Endothelial cell of umbilical vein (primary cell): ENCODE data around the gene PTPN14. TPM values are rescaled to one million over a fixed set of nuclear protein-coding genes. Genes with fewer than 3 reads are reported as not detected.

ENCODE experiments used
- BruUV-seq: library from RNA; stranded (reverse); fragments of 400-500 nt; replicated peaks from 2 replicates; lab custom pipeline; 2021; lab: Mats Ljungman, UMichigan
- CTCF ChIA-PET: fragments of 300-600, 350-600 bp; sonication (Branson Sonifier 250); formaldehyde crosslinking; loops from one replicate; lab custom pipeline; 2021; ENCODE audit warnings: antibody characterized with exemption, inconsistent platforms; lab: Charles Lee
- POLR2A ChIA-PET: fragments of 300-600, 350-600 bp; sonication (Branson Sonifier 250); formaldehyde crosslinking; loops from one replicate; lab custom pipeline; 2021; ENCODE audit warnings: antibody characterized with exemption, inconsistent platforms; lab: Charles Lee
- DNase-seq: peaks from one replicate; pipeline ENCODE4 v3.0.0-alpha.2; 2011; ENCODE audit warnings: low read depth, low spot score
- FAIRE-seq: peaks from 2 replicates; lab custom pipeline; 2011; peaks lifted over from hg19 to GRCh38; lab: Jason Lieb, UNC
- H2AFZ ChIP-seq: 2 replicates; pipeline ENCODE4 v1.6.0; 2012; ENCODE audit warnings: low read depth, low read length, control low read depth, inconsistent platforms
- H3K27ac ChIP-seq: 2 replicates; pipeline ENCODE4 v1.5.1; 2011; ENCODE audit warnings: low read depth, mild to moderate bottlenecking, control low read depth, low read length, moderate library complexity; ENCODE audit not compliant: insufficient read depth
- H3K27me3 ChIP-seq, 2 experiments: 2 replicates each; pipeline versions ENCODE4 v1.6.0 to v1.6.1; 2011; ENCODE audit warnings: low read length in 2 of 2, mixed read lengths in 1 of 2; ENCODE audit not compliant: control insufficient read depth in 2 of 2, insufficient read depth in 2 of 2
- H3K36me3 ChIP-seq, 2 experiments: 2 replicates in 1 of 2; 3 replicates in 1 of 2; pipeline ENCODE4 v1.5.1; 2011; ENCODE audit warnings: low read length in 2 of 2, mild to moderate bottlenecking in 1 of 2, moderate library complexity in 1 of 2; ENCODE audit not compliant: control insufficient read depth in 2 of 2, insufficient read depth in 2 of 2; ENCODE audit errors: extremely low read depth in 1 of 2
- H3K4me1 ChIP-seq: 3 replicates; pipeline ENCODE4 v1.5.1; 2011; ENCODE audit warnings: mild to moderate bottlenecking, low read length; ENCODE audit not compliant: control insufficient read depth, insufficient read depth; ENCODE audit errors: extremely low read depth
- H3K4me2 ChIP-seq: 2 replicates; pipeline ENCODE4 v1.6.1; 2011; ENCODE audit warnings: low read length, control low read depth, mixed read lengths; ENCODE audit not compliant: insufficient read depth
- H3K4me3 ChIP-seq, 3 experiments: fragments of 200-600 bp in 1 of 3; sonication (generic), shearing (Covaris generic) in 1 of 3; replicated peaks in 1 of 3; 2 replicates each; pipeline ENCODE4 v1.5.1; 2011 to 2016; ENCODE audit warnings: control low read depth in 3 of 3, low read length in 3 of 3, mild to moderate bottlenecking in 2 of 3, inconsistent platforms in 1 of 3, low read depth in 1 of 3, moderate library complexity in 1 of 3; ENCODE audit not compliant: insufficient read depth in 1 of 3
- H3K79me2 ChIP-seq: 2 replicates; pipeline ENCODE4 v1.6.0; 2012; ENCODE audit warnings: low read length, inconsistent platforms; ENCODE audit not compliant: control insufficient read depth, insufficient read depth
- H3K9ac ChIP-seq: replicated peaks from 2 replicates; pipeline ENCODE3; 2011; ENCODE audit warnings: low read length, control low read depth; ENCODE audit not compliant: insufficient read depth; ENCODE audit errors: extremely low read depth
- H3K9me1 ChIP-seq: replicated peaks from 3 replicates; pipeline ENCODE4 v1.6.0; 2011; ENCODE audit warnings: mild to moderate bottlenecking, low read length; ENCODE audit not compliant: control insufficient read depth, insufficient read depth; ENCODE audit errors: extremely low read depth
- H3K9me3 ChIP-seq: replicated peaks from 2 replicates; pipeline ENCODE4 v1.5.1; 2012; ENCODE audit warnings: low read length, inconsistent platforms; ENCODE audit not compliant: control insufficient read depth, insufficient read depth
- H4K20me1 ChIP-seq: replicated peaks from 2 replicates; pipeline ENCODE3; 2011; ENCODE audit warnings: mild to moderate bottlenecking, low read length; ENCODE audit not compliant: control insufficient read depth, insufficient read depth; ENCODE audit errors: extremely low read depth
- CTCF ChIP-seq, 2 donors: IDR thresholded peaks; 1 replicate in 1 of 2; 2 replicates in 1 of 2; pipeline ENCODE4 v1.5.1; 2011; ENCODE audit warnings: low read length in 2 of 2, mild to moderate bottlenecking in 2 of 2, moderate library complexity in 2 of 2, control low read depth in 1 of 2, inconsistent platforms in 1 of 2, low read depth in 1 of 2; ENCODE audit not compliant: insufficient read depth in 1 of 2; ENCODE audit errors: extremely low read depth in 1 of 2
- EZH2 ChIP-seq: IDR thresholded peaks from 2 replicates; pipeline ENCODE4 v1.6.1; 2012; ENCODE audit warnings: borderline replicate concordance, low read depth, mild to moderate bottlenecking, moderate library complexity, low read length, inconsistent platforms; ENCODE audit not compliant: severe bottlenecking
- FOS ChIP-seq: IDR thresholded peaks from 2 replicates; pipeline ENCODE4 v1.6.1; 2011; ENCODE audit warnings: mild to moderate bottlenecking, low read length, moderate library complexity, borderline replicate concordance; ENCODE audit not compliant: insufficient read depth
- GATA2 ChIP-seq: IDR thresholded peaks from 2 replicates; pipeline ENCODE4 v1.7.0; 2011; ENCODE audit warnings: low read depth, mild to moderate bottlenecking, moderate library complexity, mixed read lengths, low read length; ENCODE audit not compliant: insufficient read length, insufficient read depth
- JUN ChIP-seq: IDR thresholded peaks from 2 replicates; pipeline ENCODE4 v1.6.1; 2011; ENCODE audit warnings: borderline replicate concordance, low read depth; ENCODE audit not compliant: insufficient read length, insufficient read depth
- MAX ChIP-seq: IDR thresholded peaks from 2 replicates; pipeline ENCODE4 v1.6.1; 2011; ENCODE audit not compliant: insufficient read depth, insufficient read length
- MYC ChIP-seq: IDR thresholded peaks from one replicate; pipeline ENCODE4 v1.6.1; 2011; ENCODE audit warnings: mild to moderate bottlenecking, low read depth, low read length
- POLR2A ChIP-seq: IDR thresholded peaks from 2 replicates; pipeline ENCODE4 v1.6.1; 2012; ENCODE audit warnings: low read depth, mild to moderate bottlenecking, control low read depth, low read length
- POLR2AphosphoS5 ChIP-seq: IDR thresholded peaks from 2 replicates; pipeline ENCODE4 v1.6.1; 2012; ENCODE audit warnings: low read depth, mild to moderate bottlenecking, control low read depth, low read length, moderate library complexity; ENCODE audit not compliant: insufficient read depth
- dilution Hi-C: fragments of 300-500 bp; cut with MboI; formaldehyde crosslinking; loops from one replicate; pipeline ENCODE4 v1.15.0; 2019; ENCODE audit warnings: low sequenced_read_pairs; ENCODE audit not compliant: extremely low pct_ligation_motif_present
- intact Hi-C: fragments of 100-400 bp; cut with micrococcal nuclease; formaldehyde crosslinking; loops from one replicate; pipeline ENCODE4 v1.10.0; 2022
- polyA plus RNA-seq, 4 experiments: library from polyadenylated mRNA; depleted of rRNA in 3 of 4; stranded (reverse) in 3 of 4; unstranded in 1 of 4; fragments of >200 nt; gene quantifications; 2 replicates each; pipeline versions ENCODE4 v1.2.1 to v1.2.3, GENCODE V29; 2011 to 2012; ENCODE audit warnings: missing spikeins in 1 of 4
- total RNA-seq: library from RNA; stranded (reverse); gene quantifications from 2 replicates; pipeline ENCODE4 v1.2.3, GENCODE V29; 2021

The PTPN14 gene
- total and polyA plus RNA-seq, 2 donors (not counting 3 experiments of a cell fraction or from before 2014, with no cell fraction given): 18.5 to 93.0 TPM

GRCh38 chr1:214351551-214352277 is 199.7 kb downstream of the PTPN14 start:
- Histone ChIP-seq H3K9ac (no peak overlapping the region), H2AFZ (no peak overlapping the region), H3K27ac (no peak overlapping the region), H3K4me3 (no peak overlapping the region), H3K9me1 (peaks cover 3% of the 10 kb centered on the region), H3K36me3 (peaks cover 6 to 32% of the 10 kb centered on the region in 2 experiments), H3K27me3 (no peaks in the 10 kb centered on the region), H4K20me1 (no peaks in the 10 kb centered on the region), H3K4me2 (no peak overlapping the region), H3K9me3 (no peaks in the 10 kb centered on the region), H3K79me2 (no peaks in the 10 kb centered on the region), H3K4me1 (no peaks in the 10 kb centered on the region)
- POLR2A ChIA-PET: no interaction called here
- dilution Hi-C loops: no loop called here
- TF ChIP-seq FOS (no peak), GATA2 (no peak), EZH2 (no peak), JUN (no peak), CTCF (IDR thresholded peaks at IDR 0.05; ENCODE audit: extremely low read depth in 1 of 2, insufficient read depth in 1 of 2, low read depth in 1 of 2, low read length in 2 of 2) (no peak), MYC (no peak), POLR2A (no peak), MAX (no peak), POLR2AphosphoS5 (no peak)
- CTCF ChIA-PET: interaction anchor here (0.8 to 2.3 kb wide), 4 partner anchors 20 to 233 kb away, joined by 3 to 8 read pairs (median 5); no protein-coding TSS in a partner anchor
- intact Hi-C loops: no loop called here
- BruUV-seq: no TSS peak
- FAIRE-seq (no peak), DNase-seq (no peak)
